PC-3 (cell line): ENCODE results near the gene MID1. TPM values are rescaled to one million over a fixed set of nuclear protein-coding genes. Genes with fewer than 3 reads are reported as not detected.

Experiments used
- ATAC-seq: fragments of 200-7000 bp; cut with Tn5 transposase; 2 replicates; pipeline ENCODE4 v1.9.1; 2020; ENCODE audit warnings: mild to moderate bottlenecking, moderate library complexity
- BruUV-seq: library from RNA; stranded (reverse); fragments of 400-500 nt; replicated peaks from 2 replicates; lab custom pipeline; 2021; lab: Mats Ljungman, UMichigan
- CTCF ChIA-PET: fragments of 300-600 bp; sonication (Branson Sonifier 250); formaldehyde crosslinking; loops from one replicate; lab custom pipeline; 2022; ENCODE audit warnings: antibody characterized with exemption; lab: Charles Lee
- POLR2A ChIA-PET: fragments of 300-600 bp; sonication (Branson Sonifier 250); formaldehyde crosslinking; loops from one replicate; lab custom pipeline; 2022; ENCODE audit warnings: antibody characterized with exemption; ENCODE audit not compliant: unreplicated experiment; lab: Charles Lee
- DNase-seq: peaks from one replicate; pipeline ENCODE4 v3.0.0-alpha.2; 2015
- H2AFZ ChIP-seq: fragments of 300-600 bp; sonication (generic); 2 replicates; pipeline ENCODE4 v1.6.0; 2016; ENCODE audit warnings: antibody characterized with exemption, low read length
- H3F3A ChIP-seq: fragments of 300-600 bp; sonication (generic); one replicate; pipeline ENCODE4 v1.6.0; 2017; ENCODE audit warnings: antibody characterized with exemption, low read length, control low read depth, mild to moderate bottlenecking; ENCODE audit not compliant: unreplicated experiment
- H3K27ac ChIP-seq: fragments of 300-600 bp; sonication (generic); 2 replicates; pipeline ENCODE4 v1.5.1; 2016; ENCODE audit warnings: mild to moderate bottlenecking, low read length
- H3K27me3 ChIP-seq: fragments of 300-600 bp; sonication (generic); 2 replicates; pipeline ENCODE4 v1.6.1; 2016; ENCODE audit warnings: low read length, mixed read lengths
- H3K36me3 ChIP-seq: fragments of 300-600 bp; sonication (generic); 2 replicates; pipeline ENCODE4 v1.6.1; 2016; ENCODE audit warnings: low read depth, mixed run types, low read length, mixed read lengths
- H3K4me1 ChIP-seq: fragments of 300-600 bp; sonication (generic); 2 replicates; pipeline ENCODE4 v1.5.1; 2016; ENCODE audit warnings: low read length; ENCODE audit not compliant: insufficient read depth
- H3K4me2 ChIP-seq: fragments of 300-600 bp; sonication (generic); 2 replicates; pipeline ENCODE4 v1.6.0; 2016; ENCODE audit warnings: low read length
- H3K4me3 ChIP-seq: fragments of 300-600 bp; sonication (generic); 2 replicates; pipeline ENCODE4 v1.5.1; 2016; ENCODE audit warnings: mild to moderate bottlenecking, low read length, mixed read lengths
- H3K79me2 ChIP-seq: fragments of 300-600 bp; sonication (generic); 2 replicates; pipeline ENCODE4 v1.6.1; 2017; ENCODE audit warnings: low read length, mixed read lengths
- H3K9ac ChIP-seq: fragments of 300-600 bp; sonication (generic); 2 replicates; pipeline ENCODE4 v1.6.0; 2016; ENCODE audit warnings: mild to moderate bottlenecking, low read length
- H3K9me2 ChIP-seq: fragments of 300-600 bp; sonication (generic); replicated peaks from 2 replicates; pipeline ENCODE4 v1.6.1; 2016; ENCODE audit warnings: mixed run types, low read length, mixed read lengths
- H3K9me3 ChIP-seq: fragments of 300-600 bp; sonication (generic); 2 replicates; pipeline ENCODE4 v1.6.1; 2016; ENCODE audit warnings: low read length, mixed read lengths
- H4K20me1 ChIP-seq: fragments of 300-600 bp; sonication (generic); 2 replicates; pipeline ENCODE4 v1.6.1; 2016; ENCODE audit warnings: low read length, mixed read lengths
- EZH2 ChIP-seq: fragments of 300-600 bp; sonication (generic); IDR thresholded peaks from one replicate; pipeline ENCODE4 v1.6.1; 2017; ENCODE audit warnings: antibody characterized with exemption, mild to moderate bottlenecking, low read length; ENCODE audit not compliant: unreplicated experiment
- EZH2phosphoT487 ChIP-seq: fragments of 300-600 bp; sonication (generic); IDR thresholded peaks from 2 replicates; pipeline ENCODE4 v1.6.1; 2018; ENCODE audit warnings: mild to moderate bottlenecking, antibody characterized with exemption, low read length, borderline replicate concordance
- intact Hi-C: fragments of 100-400 bp; cut with micrococcal nuclease; formaldehyde crosslinking; loops from 2 replicates; pipeline ENCODE4 v1.9.0; 2023
- total RNA-seq: library from RNA; depleted of rRNA; stranded (reverse); fragments of >200 nt; gene quantifications from 2 replicates; pipeline ENCODE4 v1.2.3, GENCODE V29; 2014
- TF ChIP-seq, protein P1 (sequence below): fragments of 300-600 bp; sonication (generic); conservative IDR thresholded peaks from 2 replicates; pipeline ENCODE4 v1.5.1; 2017; ENCODE audit warnings: antibody characterized with exemption, low read depth, mild to moderate bottlenecking, low read length

Gene MID1
- total RNA-seq, 1 experiment from 2014 or later, result 21.9 TPM

DNA sequence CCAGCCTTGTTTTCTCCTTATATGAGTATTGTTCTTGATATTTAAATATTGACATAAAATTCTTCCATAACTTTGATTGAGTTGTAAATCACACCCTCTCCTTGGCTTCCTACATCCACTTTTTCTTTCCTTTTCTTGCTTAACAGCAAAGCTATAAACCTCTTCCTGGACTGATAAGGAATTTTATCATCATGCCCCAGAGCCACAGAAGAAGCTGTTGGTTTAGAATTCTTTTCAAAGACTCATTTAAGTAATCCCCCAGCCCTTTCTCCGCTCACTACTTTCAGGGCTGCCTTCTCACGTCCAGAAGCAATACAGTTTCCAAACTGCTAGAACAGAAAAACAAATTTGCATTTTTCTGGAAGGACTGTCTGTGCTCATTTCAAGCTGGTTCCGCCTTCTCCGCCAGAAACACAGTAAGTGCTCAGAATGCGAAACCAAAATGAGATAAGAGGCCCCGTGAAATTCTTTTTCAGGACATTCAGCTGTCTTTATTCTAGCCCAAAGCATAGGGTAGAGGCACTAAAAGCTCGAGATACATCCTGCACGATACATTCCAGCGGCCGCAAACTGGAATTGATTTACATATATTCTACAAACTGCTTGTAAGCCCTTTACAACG is 849 bp downstream of the MID1 start:
- H3K27ac ChIP-seq, result peak overlapping the region; percentile 92
- ChIA-PET CTCF (interaction anchor here (1.9 kb wide), 1 partner anchor 481 kb away, joined by 4 read pairs; no protein-coding TSS in a partner anchor), POLR2A (interaction anchor here (0.8 to 2.0 kb wide), 2 partner anchors 12 to 424 kb away, joined by 3 to 19 read pairs; no protein-coding TSS in a partner anchor)
- peak overlapping the region; percentile 79 for H2AFZ ChIP-seq
- intact Hi-C loops, result loop anchor here (1.0 to 10.0 kb wide), 5 partner anchors 7 to 295 kb away; no protein-coding TSS in a partner anchor
- H3K9ac ChIP-seq, result peak overlapping the region; percentile 81
- peak overlapping the region; percentile 86 for H3K4me3 ChIP-seq
- no peaks in the 10 kb centered on the region for H3K27me3 ChIP-seq
- no peak for ATAC-seq
- H3K79me2 ChIP-seq, result peaks cover 50% of the 10 kb centered on the region
- no peaks in the 10 kb centered on the region for H3K9me3 ChIP-seq
- peak; percentile 22 for DNase-seq
- H3K4me2 ChIP-seq, result peak overlapping the region; percentile 92
- H3K4me1 ChIP-seq, result peaks cover 46% of the 10 kb centered on the region
- BruUV-seq, result no TSS peak
- peaks cover 9% of the 10 kb centered on the region for H3F3A ChIP-seq
- H4K20me1 ChIP-seq, result no peaks in the 10 kb centered on the region
- TF ChIP-seq EZH2phosphoT487 (no peak), EZH2 (no peak)
- TF ChIP-seq, protein P1, sequence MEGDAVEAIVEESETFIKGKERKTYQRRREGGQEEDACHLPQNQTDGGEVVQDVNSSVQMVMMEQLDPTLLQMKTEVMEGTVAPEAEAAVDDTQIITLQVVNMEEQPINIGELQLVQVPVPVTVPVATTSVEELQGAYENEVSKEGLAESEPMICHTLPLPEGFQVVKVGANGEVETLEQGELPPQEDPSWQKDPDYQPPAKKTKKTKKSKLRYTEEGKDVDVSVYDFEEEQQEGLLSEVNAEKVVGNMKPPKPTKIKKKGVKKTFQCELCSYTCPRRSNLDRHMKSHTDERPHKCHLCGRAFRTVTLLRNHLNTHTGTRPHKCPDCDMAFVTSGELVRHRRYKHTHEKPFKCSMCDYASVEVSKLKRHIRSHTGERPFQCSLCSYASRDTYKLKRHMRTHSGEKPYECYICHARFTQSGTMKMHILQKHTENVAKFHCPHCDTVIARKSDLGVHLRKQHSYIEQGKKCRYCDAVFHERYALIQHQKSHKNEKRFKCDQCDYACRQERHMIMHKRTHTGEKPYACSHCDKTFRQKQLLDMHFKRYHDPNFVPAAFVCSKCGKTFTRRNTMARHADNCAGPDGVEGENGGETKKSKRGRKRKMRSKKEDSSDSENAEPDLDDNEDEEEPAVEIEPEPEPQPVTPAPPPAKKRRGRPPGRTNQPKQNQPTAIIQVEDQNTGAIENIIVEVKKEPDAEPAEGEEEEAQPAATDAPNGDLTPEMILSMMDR, result no peak
- H3K9me2 ChIP-seq, result no peaks in the 10 kb centered on the region
- H3K36me3 ChIP-seq, result no peaks in the 10 kb centered on the region

DNA sequence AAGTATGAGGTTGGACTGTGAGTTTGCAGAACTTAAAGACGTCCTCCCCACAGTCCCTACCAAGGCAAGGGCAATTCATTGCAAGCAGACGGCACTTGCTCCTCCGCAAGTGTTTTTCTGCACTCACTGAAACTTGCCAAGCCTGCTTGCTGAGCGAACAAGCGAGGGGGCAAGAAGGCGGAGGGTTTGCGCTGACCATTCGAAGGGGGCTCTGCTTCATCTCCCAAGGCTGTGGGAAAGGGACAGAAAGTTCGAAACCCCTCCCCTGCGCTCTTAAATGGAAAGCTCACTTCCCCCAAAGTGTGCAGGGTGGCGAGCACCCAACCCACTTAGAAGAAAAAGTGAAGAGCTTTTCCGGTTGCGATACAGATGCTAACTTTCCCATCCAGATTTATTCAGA is 1.4 kb downstream of the MID1 start:
- Histone ChIP-seq H3K79me2 (peaks cover 56% of the 10 kb centered on the region), H3K9me2 (no peaks in the 10 kb centered on the region), H4K20me1 (no peaks in the 10 kb centered on the region), H3K4me1 (peaks cover 46% of the 10 kb centered on the region), H3K4me3 (peak overlapping the region; percentile 86), H2AFZ (no peak overlapping the region), H3K27me3 (no peaks in the 10 kb centered on the region), H3K4me2 (peak overlapping the region; percentile 92), H3K9ac (peak overlapping the region; percentile 81), H3K9me3 (no peaks in the 10 kb centered on the region), H3F3A (peaks cover 9% of the 10 kb centered on the region), H3K36me3 (no peaks in the 10 kb centered on the region), H3K27ac (peak overlapping the region; percentile 92)
- intact Hi-C loops, result loop anchor here (5.0 to 10.0 kb wide), 3 partner anchors 167 to 294 kb away; no protein-coding TSS in a partner anchor
- TF ChIP-seq, protein P1, result no peak
- no peak for TF ChIP-seq EZH2
- TF ChIP-seq EZH2phosphoT487, result no peak
- DNase-seq (peak; percentile 30), ATAC-seq (no peak)
- no TSS peak for BruUV-seq
- ChIA-PET POLR2A (interaction anchor here (2.0 kb wide), 1 partner anchor 13 kb away, joined by 19 read pairs; no protein-coding TSS in a partner anchor), CTCF (interaction anchor here (0.8 to 1.9 kb wide), 2 partner anchors 429 to 482 kb away, joined by 4 to 7 read pairs; no protein-coding TSS in a partner anchor)
